Mammary epithelial cell (primary cell): ENCODE data around the gene GIMAP6.

Experiments used
- CTCF ChIP-seq, 2 donors: IDR thresholded peaks in 1 of 2; conservative IDR thresholded peaks in 1 of 2; 2 replicates each; pipeline ENCODE4 v1.5.1; 2011 to 2012; ENCODE audit warnings: inconsistent platforms in 2 of 2, low read length in 2 of 2, mild to moderate bottlenecking in 2 of 2, control low read depth in 1 of 2, low read depth in 1 of 2; ENCODE audit not compliant: insufficient read depth in 1 of 2; ENCODE audit errors: extremely low read depth in 1 of 2
- EZH2 ChIP-seq: IDR thresholded peaks from 2 replicates; pipeline ENCODE4 v1.6.1; 2012; ENCODE audit warnings: low read length, inconsistent platforms, borderline replicate concordance

- TF ChIP-seq CTCF (conservative IDR thresholded peaks at IDR 0.05 in 1 of 2, IDR thresholded peaks at IDR 0.05 in 1 of 2; ENCODE audit: extremely low read depth in 1 of 2, insufficient read depth in 1 of 2, low read depth in 1 of 2, low read length in 2 of 2) (no peak), EZH2 (no peak)
Measured at GRCh38 chr7:150629347-150629746, 2.8 kb downstream of the GIMAP6 start.
